Stimulated activated CD8-positive, alpha-beta memory T cell treated with anti-CD3 and anti-CD28 coated beads, Interleukin-15, amount 100 ng/mL, for 1 hour (primary cell): ENCODE measurements around the gene MAPK8.

Source experiments
- DNase-seq: peaks from one replicate; pipeline ENCODE4 v3.0.0-alpha.2; 2020; ENCODE audit warnings: low read depth

MAPK8 gene

DNA sequence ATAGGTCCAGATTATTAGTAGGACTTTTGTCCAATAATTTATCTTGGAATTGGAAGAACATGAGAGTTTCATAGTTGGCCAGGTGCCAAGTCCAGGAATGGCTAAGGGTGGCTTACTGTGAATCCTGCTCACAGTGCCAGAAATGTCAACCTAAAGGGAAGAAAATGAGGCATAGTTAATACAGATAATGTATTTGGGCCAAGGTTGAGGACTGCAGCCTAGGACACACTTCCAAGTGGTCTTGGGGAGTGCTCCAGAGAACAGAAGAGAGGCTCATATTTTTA is 78.2 kb downstream of the MAPK8 start:
- DNase-seq, result no peak

DNA sequence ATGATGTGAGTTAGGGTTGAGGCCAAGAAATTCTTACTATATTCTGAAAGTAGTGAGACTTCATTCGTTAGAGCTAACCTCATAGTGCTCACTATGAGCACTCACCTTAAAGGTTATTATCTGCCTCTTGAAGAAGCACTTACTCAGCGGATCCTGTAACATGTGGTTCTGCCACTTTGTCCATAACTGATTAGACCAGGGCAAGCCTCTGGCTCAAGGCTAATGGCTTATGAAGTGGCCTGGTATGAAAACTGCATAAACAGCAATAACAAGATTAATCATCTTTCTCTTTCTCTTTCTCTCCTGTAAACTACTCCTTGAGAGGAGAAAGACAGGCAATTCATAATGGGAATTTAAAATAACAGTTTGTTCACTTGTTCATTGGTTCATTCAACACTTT is 82.8 kb downstream of the MAPK8 start:
- no peak for DNase-seq

DNA sequence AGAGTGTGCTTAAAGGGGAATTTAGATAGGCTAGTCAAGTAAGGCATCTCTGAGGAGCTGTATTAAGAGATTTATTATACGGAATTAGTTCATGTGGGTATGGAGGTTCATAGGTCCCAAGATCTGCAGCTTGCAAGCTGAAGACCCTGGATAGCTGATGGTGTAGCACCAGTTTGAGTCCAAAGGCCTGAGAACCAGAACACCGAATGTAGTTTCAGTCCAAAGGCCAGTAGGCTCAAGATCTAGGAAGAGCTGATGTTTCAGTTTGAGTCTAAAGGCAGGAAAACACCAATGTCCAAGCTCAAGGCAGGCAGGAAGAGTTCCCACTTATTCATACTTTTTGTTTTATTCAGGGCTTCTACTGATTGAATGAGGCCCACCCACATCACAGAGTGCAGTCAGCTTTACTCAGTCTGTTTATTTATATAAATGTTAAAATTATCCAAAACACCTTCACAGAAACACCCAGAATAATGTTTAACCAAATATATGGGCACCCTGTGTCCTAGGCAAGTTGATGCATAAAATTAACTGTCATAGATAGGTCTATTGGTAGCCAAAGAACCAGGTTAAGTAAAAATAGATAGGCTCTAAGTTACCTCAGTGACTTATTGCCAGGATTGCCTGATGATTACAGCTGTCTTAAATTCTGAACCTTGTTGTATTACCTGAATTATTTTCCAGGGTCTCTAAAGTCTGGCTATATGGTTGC is 83.5 kb downstream of the MAPK8 start:
- DNase-seq, result no peak

DNA sequence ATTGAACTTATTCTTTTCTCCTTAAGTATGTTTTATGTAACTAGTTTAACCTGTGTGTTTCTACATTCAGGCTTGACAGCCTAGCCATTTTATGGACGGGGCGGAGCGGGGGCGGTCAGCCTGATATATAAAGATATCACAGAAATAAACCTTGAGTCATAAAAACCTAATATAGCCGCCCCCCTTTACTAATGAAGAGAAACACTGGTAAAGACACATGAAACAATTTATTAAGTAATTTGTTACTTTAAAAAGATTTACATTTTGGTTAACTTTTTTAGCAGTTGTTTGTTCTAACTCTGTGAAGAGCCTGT is 84.0 kb downstream of the MAPK8 start:
- DNase-seq, result no peak

DNA sequence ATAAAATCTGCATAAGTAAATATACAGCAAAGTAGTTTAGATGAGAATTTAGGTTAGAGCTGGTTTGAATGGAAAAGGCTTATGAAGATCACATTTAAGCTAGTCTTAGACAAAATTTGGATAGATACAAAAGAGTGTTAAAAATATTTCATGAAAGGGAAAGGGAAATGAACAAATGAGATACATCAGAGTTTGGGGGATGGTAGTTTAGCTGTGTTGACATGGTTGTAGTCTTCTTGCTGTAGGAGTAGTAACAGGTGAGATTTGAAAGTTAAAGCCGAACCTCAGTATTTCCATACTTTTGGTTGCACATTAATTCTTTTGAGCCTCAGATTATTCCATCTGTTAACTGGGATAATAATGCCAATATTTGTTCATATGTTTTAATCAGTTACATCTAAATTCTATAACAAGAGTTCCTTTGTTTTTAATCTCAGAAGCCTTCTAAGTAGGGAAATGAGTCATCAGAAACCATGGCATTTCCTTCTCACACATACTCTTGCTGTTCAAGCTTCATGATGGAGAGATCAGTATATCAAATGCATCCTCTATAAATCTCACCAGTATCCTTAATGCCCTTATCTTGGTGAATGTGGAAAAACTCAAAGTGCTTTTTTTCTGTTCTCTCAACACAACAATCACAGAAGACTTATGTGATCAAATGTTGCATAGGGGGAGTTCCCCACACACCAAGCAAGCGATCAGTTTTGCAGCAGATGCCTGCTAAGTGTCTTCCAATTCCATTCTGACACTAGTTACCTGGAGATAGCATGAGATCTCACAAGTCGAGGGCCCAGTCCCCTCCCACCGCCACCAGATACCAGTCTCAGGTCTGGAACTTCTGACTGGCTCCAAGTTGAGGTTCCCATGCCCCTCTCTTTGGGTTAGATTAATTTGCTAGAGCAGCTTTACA is 84.7 kb downstream of the MAPK8 start:
- DNase-seq, result no peak

DNA sequence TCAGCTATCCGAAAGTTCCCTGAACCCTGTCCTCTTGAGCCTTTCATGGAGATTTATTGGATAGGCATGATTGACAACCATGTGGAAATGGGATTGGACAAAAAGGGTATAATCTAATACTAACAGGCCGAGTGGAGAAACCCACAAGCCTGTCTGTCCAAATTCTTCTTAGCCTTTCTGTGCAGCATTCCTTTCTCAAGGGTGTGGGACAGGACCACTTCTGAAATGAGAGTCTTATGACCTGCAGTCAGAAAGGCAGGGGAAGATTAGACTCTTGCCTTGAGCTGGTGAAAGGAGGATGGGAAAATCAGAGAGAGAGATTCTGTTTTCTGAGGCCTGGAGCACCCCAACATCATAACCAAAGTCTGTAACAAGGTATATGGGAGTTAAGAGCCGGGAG is 85.5 kb downstream of the MAPK8 start:
- no peak for DNase-seq

DNA sequence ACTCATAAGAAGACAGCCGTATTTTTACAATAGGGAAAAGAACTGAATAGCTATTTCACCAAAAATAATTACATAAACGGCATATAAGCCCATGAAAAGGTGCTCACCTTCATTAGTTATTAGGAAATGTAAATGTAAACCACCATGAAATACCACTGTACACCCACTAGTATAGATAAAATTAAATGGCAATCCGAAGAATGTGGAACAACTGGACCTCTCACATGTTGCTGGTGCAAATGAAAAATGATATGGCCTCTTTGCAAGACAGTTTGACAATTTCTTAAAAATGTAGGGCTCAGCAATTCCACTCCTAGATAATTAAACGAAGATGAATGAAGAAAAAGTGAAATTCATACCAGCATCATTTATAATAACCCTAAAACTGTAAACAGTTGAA is 91.8 kb downstream of the MAPK8 start:
- DNase-seq, result no peak

DNA sequence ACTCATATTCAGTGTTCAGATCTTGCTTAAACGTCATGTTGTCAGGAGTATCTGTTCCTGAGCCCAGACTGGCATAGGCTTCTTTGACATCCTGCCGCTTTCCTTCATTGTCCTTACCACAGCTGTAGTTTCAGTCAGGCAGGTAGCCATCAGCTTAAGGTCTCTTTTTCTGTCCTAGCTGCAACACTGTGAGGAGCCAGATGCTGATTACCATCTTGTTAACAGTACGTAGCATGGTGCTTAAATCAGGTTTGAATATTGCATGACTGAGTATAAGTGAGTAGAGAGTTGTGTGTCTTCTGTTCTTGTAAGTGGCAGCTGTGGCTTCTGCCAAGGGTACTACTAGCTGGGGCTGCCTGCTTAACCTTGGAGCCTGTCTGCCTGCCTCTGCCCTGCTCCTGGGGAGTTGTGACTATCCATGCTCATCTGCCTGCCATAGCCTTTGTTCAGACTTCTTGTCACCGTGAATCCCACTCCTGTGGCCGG is 92.6 kb downstream of the MAPK8 start:
- no peak for DNase-seq

DNA sequence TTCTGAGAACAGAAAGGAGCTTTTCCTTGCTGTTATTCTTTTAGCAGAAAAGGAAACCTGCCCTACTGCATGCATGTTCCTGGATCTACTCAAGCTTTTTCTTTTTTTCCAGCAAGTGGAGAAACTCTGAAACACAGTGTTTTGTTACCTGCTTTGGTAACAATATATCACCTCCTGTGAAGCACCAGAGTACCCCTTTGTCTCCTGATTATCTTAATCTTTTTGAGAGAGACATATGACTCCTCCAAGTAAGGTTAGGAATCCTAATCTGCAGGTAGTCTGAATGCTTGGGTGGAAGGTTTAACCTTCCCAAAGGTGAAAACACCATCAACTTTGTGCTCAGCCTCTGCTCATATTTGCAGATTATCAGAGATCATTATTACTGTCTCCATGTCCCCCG is 93.1 kb downstream of the MAPK8 start:
- no peak for DNase-seq

DNA sequence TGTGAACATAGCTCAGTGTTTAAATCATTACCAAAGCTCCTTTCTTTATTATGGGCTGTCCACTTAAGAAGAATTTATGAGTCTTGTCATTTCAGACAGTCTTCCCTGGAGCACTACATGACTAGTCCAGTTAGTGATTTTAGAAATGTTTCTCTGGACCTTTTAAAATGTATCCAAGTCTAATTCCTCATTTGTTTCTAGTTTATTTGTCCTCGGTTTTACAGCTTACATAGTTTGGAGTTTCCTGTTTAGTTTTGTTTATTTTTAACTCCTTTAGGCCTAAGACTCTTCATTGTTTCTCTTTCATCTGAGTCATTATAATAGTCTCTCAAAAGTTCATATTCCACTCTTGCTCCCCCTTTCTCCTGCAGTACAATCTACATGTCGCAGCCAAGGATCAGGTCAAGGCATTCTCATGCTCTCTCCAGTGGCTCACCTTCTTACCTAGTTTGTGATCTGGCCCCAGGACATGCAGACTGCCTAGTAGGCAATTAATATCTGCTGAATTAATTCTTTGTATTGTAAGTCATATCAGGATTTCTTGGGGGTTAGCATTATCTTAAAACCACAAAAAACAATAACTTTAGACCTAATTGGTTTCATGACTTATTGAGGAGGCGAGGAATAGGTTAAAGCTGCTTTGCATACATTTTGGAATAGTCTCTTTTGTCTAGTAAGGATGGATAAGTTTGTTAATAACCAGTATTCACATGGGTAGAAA is 93.8 kb downstream of the MAPK8 start:
- no peak for DNase-seq

DNA sequence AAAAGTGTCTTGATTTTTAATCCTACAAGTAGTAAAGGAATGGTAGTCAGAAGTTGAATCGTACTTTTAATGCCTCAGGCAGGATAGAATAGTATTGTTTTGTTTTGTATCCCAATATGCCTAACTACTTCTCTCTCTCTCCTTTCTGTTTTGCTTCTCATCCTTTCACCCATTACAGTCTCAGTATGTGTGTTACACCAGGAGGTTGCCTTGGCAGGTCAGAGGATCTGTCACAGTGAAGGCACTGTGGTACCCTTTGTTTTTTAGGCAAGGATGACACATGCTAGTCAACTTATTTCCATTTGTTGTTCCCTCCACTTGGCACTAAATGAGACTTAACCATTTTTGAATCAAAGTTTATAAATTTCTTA is 94.4 kb downstream of the MAPK8 start:
- DNase-seq, result no peak

DNA sequence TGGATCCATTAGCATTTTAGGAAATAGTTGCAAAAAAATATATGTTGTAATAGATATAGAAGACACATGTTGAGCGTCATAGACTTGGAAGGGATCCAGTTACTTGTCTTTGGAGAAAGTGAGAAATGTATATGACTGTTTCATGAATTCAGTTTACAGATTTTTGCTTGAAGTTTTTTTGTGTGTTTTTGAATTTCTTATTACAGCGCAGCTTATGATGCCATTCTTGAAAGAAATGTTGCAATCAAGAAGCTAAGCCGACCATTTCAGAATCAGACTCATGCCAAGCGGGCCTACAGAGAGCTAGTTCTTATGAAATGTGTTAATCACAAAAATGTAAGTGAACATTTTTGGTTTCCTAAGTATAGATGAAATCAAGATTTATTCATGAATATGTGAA is 98.2 kb downstream of the MAPK8 start:
- DNase-seq, result no peak

DNA sequence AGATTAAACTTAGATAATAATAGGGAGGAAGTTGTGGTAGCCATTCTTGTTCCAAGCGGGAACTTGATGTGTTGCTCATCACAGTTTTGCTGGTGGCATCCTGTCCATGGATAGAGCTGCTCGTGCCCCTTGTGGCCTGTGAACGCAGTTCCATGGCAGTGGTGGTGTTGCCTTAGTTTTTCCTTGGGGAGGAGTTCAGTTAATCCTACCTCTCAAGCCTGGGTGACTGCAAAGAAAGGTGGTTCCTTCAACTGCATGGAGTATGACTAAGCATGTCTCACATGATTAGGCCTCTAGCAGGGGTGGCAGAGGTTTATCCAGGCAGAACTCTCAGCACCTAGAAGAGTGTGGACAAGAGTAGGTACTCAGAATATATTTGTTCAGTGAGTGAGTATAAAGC is 99.7 kb downstream of the MAPK8 start:
- DNase-seq, result no peak

DNA sequence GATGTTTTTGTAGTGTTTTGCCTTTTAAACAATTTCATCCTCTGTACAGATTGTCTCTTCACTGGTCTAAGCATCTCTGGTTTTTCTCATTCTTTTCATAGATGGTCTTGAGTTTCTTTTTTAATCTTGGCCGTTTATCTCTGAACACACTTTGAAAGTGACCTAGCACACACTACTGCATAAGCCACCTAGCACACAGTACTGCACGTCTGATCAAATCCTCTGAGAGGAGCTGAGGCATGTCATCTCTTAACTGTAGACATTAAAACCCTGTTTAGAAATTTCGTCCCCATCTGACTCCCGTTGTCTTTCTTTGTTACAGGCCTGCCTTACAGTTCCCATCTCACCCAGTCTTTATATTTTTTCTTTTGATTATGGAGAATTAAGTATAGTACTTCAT is 100.2 kb downstream of the MAPK8 start:
- DNase-seq, result no peak

DNA sequence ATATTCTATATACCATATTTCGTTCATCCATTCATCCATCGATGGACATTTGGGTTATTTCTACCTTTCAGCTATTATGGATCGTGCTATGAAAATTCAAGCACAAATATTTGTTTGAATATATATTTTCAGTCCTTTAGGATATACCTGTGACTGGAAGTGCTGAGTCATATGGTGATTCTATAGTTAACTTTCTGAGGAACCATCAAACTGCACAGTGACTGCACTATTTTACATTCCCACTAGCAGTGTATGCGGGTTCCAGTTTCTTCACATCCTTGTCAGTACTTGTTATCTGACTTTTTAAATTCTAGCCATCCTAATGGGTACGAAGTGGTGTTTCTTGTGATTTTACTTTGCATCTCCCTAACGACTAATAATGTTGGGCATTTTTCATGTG is 104.0 kb downstream of the MAPK8 start:
- DNase-seq, result no peak

DNA sequence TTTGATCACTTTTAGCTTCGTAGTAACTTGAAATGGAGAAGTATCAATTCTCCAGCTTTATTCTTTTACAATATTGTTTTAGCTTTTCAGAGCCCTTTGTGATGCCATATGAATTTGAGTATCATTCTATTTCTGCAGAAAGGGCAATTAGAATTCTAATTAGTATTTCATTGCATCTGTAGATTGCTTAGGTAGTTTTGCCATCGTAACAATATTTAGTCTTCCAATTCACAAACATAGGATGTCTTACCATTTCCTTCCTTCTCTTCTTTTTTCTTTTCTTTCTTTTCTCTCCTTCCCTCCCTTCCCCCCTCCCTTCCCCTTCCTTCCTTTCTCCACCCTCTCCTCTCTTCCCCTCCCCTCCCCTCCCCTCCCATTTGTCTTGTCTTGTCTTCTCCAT is 105.0 kb downstream of the MAPK8 start:
- DNase-seq, result no peak

DNA sequence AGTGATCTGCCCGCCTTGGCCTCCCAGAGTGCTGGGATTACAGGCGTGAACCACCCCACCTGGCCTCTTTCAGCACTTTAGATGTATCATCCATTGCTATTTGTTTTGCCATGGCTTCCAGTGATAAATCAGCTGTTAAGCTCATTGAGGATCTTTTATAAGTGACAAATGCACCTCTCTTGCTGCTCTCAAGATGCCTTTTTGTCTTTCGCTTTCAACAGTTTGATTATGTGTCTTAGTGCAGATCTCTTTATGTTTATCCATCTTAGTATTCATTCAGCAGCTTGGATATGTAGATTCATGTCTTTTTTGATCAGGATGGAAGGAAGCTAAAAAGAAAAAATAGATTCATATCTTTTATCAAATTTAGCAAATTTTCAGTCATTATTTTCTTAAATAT is 105.6 kb downstream of the MAPK8 start:
- no peak for DNase-seq

DNA sequence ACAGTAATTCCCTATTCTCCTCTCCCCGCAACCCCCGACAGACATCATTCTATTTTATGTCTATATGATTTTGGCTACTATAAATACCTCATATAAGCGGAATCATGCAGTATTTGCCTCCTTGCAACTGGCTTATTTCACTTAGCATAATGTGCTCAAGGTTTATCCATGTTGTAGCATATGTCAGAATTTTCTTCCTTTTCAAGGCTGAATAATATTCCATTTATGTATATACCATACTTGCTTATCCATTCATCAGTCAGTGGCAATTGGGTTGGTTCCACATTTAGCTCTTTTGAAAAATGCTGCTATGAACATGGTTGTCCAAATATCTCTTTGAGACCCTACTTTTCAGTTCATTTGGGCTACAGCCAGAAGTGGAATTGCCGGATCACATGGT is 106.5 kb downstream of the MAPK8 start:
- DNase-seq, result no peak

DNA sequence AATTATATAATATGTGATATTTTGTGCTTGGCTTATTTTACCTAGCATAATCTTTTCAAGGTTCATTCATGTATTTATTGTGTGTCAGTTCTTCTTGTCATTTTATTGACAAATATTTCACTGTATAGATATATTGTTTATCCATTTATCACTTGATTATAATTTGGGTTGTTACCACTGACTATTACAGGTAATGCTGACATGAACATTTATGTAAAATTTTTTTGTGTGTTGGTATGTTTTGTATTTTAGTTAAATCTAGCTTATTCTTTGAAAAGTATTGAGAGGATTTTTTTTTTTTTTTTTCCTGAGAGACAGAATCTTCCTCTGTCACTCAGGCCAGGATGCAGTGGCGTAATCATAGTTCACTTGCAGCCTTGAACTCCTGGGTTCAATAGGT is 107.7 kb downstream of the MAPK8 start:
- DNase-seq, result no peak

DNA sequence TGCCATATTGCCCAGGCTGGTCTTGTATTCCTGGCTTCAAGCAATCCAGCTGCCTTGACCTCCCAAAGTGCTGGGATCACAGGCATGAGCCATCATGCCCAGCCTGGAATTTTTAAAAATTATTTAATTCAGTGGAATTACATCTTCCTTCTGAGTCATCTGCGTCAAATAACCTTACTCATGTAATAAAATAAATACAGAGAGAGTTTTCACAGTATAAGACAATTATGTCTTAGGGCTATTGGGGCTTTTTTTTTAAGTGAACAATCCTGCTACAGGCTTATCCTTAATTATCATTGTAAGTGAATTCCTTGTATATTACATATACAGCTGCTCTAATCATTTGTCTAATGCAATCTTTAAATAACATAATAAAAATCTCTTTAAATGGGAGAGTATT is 108.3 kb downstream of the MAPK8 start:
- no peak for DNase-seq

DNA sequence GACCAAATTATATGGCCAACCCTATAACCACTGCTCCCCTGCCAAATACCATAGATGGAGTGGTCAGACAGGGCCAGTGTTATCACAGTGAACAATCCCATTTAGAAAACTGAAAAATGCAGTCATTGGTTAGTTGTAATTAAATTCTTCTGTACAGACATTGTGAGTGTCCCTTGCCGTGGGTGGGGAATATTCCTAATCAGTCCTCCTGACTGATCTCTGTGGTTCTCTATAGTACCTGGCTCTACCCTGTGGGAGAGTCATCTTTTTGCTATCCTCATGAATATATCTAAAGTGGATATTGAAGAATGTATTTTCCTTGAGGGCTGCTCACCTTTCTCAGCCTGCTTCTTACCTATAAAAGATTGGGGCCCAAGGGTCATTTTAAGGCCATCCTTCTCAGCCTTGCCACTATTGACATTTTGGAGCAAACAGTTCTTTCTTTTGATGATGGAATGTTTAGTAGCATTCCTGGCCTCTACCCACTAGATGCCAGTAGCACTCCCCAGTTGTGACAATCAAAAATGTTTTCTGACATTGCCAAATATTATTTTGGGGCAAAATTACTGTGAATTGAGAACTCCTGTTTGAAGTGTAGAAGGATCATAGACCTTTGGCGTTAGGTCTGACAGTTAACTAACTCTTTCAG is 110.2 kb downstream of the MAPK8 start:
- DNase-seq, result no peak

DNA sequence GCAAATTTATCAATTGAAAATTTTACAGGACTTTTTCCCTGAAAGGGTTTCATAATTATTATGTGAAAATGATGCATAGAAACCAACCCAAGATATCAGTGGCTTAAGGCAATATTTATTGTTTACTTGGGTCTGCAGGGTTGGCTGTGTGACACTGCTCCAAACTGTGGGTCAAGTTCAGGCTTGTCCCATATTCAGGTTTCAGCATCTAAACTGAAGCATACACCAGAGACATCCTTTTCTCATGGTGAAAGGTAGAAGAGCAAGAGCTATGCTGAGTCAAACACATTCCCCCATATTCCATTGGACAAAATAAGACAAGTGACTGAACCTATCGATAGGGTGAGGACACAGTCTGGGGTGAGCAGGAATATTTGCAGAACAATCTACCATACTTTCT is 110.9 kb downstream of the MAPK8 start:
- no peak for DNase-seq
